Neural cell (in vitro differentiated cells): ENCODE data around the gene CD101. TPM values are rescaled to one million over a fixed set of nuclear protein-coding genes. Genes with fewer than 3 reads are reported as not detected.
A peak's percentile ranks its signal among the peaks of the same experiment; 100 is the strongest.

Experiments
- H2AFZ ChIP-seq: fragments of 200-600, 300-800 bp; sonication (generic), shearing (Covaris generic); 2 replicates; pipeline ENCODE4 v1.6.0; 2014; ENCODE audit warnings: low read depth, mild to moderate bottlenecking, antibody characterized with exemption, low read length, moderate library complexity
- H3F3A ChIP-seq: fragments of 200-600 bp; shearing (Covaris generic); 2 replicates; pipeline ENCODE4 v1.6.1; 2016; ENCODE audit warnings: mild to moderate bottlenecking, moderate library complexity, mixed read lengths, antibody characterized with exemption, low read length; ENCODE audit not compliant: insufficient read depth, poor library complexity, severe bottlenecking
- H3K27ac ChIP-seq: fragments of 200-600, 300-800 bp; sonication (generic), shearing (Covaris generic); 2 replicates; pipeline ENCODE4 v1.5.1; 2014; ENCODE audit warnings: mild to moderate bottlenecking, low read length, moderate library complexity
- H3K27me3 ChIP-seq: fragments of 300-800, 200-600 bp; sonication (generic), shearing (Covaris generic); 2 replicates; pipeline ENCODE4 v1.6.0; 2014; ENCODE audit warnings: mild to moderate bottlenecking, low read depth, low read length, moderate library complexity; ENCODE audit not compliant: insufficient read depth
- H3K36me3 ChIP-seq: fragments of 300-800, 200-600 bp; sonication (generic), shearing (Covaris generic); 2 replicates; pipeline ENCODE4 v1.5.1; 2014; ENCODE audit warnings: mild to moderate bottlenecking, antibody characterized with exemption, low read length, moderate library complexity; ENCODE audit not compliant: insufficient read depth
- H3K4me2 ChIP-seq: fragments of 300-800, 200-600 bp; sonication (generic), shearing (Covaris generic); 2 replicates; pipeline ENCODE4 v1.6.0; 2014; ENCODE audit warnings: mild to moderate bottlenecking, low read length
- H3K4me3 ChIP-seq: fragments of 300-800, 200-600 bp; sonication (generic), shearing (Covaris generic); 2 replicates; pipeline ENCODE4 v1.5.1; 2014; ENCODE audit warnings: mild to moderate bottlenecking, low read length, moderate library complexity
- H3K79me2 ChIP-seq: fragments of 200-600 bp; shearing (Covaris generic); replicated peaks from 2 replicates; pipeline ENCODE4 v1.6.0; 2014; ENCODE audit warnings: mild to moderate bottlenecking, low read length, moderate library complexity; ENCODE audit not compliant: insufficient read depth
- H3K9ac ChIP-seq: fragments of 300-800, 200-600 bp; sonication (generic), shearing (Covaris generic); 2 replicates; pipeline ENCODE4 v1.6.1; 2016; ENCODE audit warnings: mild to moderate bottlenecking, low read length, mixed read lengths
- H3K9me2 ChIP-seq: fragments of 200-600 bp; shearing (Covaris generic); 2 replicates; pipeline ENCODE4 v1.6.1; 2016; ENCODE audit warnings: mild to moderate bottlenecking, low read length, mixed read lengths; ENCODE audit not compliant: insufficient read depth
- H3K9me3 ChIP-seq: fragments of 200-600, 300-800 bp; sonication (generic), shearing (Covaris generic); 2 replicates; pipeline ENCODE4 v1.6.1; 2016; ENCODE audit warnings: mild to moderate bottlenecking, mixed run types, low read length, moderate library complexity, mixed read lengths
- H4K20me1 ChIP-seq: fragments of 200-600 bp; shearing (Covaris generic); 2 replicates; pipeline ENCODE4 v1.6.1; 2016; ENCODE audit warnings: mild to moderate bottlenecking, mixed run types; ENCODE audit not compliant: insufficient read depth
- EP300 ChIP-seq: fragments of 450-650 bp; conservative IDR thresholded peaks from 2 replicates; pipeline ENCODE4 v1.6.1; 2014; ENCODE audit warnings: antibody characterized with exemption, mild to moderate bottlenecking, moderate library complexity; ENCODE audit not compliant: poor library complexity, severe bottlenecking
- EZH2 ChIP-seq: fragments of 200-600, 300-800 bp; shearing (Covaris generic), sonication (generic); IDR thresholded peaks from 2 replicates; pipeline ENCODE4 v1.6.1; 2014; ENCODE audit warnings: antibody characterized with exemption, low read length, borderline replicate concordance, mild to moderate bottlenecking; ENCODE audit not compliant: insufficient read depth, poor library complexity, severe bottlenecking
- MXI1 ChIP-seq: fragments of 450-650 bp; conservative IDR thresholded peaks from 2 replicates; pipeline ENCODE4 v1.6.1; 2014; ENCODE audit warnings: antibody characterized with exemption, mild to moderate bottlenecking; ENCODE audit not compliant: poor library complexity, severe bottlenecking
- POLR2AphosphoS5 ChIP-seq: IDR thresholded peaks from 2 replicates; pipeline ENCODE4 v1.6.1; 2012
- RAD21 ChIP-seq: fragments of 450-650 bp; conservative IDR thresholded peaks from 2 replicates; pipeline ENCODE4 v1.6.1; 2014; ENCODE audit warnings: antibody characterized with exemption, mild to moderate bottlenecking, moderate library complexity
- REST ChIP-seq: IDR thresholded peaks from 2 replicates; pipeline ENCODE4 v1.6.1; 2012; ENCODE audit warnings: borderline replicate concordance
- SMC3 ChIP-seq: fragments of 450-650 bp; conservative IDR thresholded peaks from 2 replicates; pipeline ENCODE4 v1.6.1; 2014; ENCODE audit warnings: antibody characterized with exemption, mild to moderate bottlenecking, moderate library complexity; ENCODE audit not compliant: poor library complexity
- TAF1 ChIP-seq: IDR thresholded peaks from 2 replicates; pipeline ENCODE4 v1.6.1; 2012; ENCODE audit warnings: low read depth
- polyA plus RNA-seq: library from polyadenylated mRNA; depleted of rRNA; stranded (reverse); fragments of >200 nt; gene quantifications from 2 replicates; pipeline ENCODE4 v1.2.3, GENCODE V29; 2014
- TF ChIP-seq, protein P1 (sequence below): fragments of 450-650 bp; IDR thresholded peaks from 2 replicates; pipeline ENCODE4 v1.5.1; 2014; ENCODE audit warnings: antibody characterized with exemption, mild to moderate bottlenecking, moderate library complexity; ENCODE audit not compliant: poor library complexity, severe bottlenecking

CD101 gene
- polyA plus RNA-seq, 1 donor from 2014 or later, result 1.4 TPM

- no peak overlapping the region for H3K27ac ChIP-seq
- no peaks in the 10 kb centered on the region for H3K79me2 ChIP-seq
- no peaks in the 10 kb centered on the region for H3K9me2 ChIP-seq
- H2AFZ ChIP-seq, result no peak overlapping the region
- H3K4me3 ChIP-seq, result no peak overlapping the region
- H4K20me1 ChIP-seq, result no peaks in the 10 kb centered on the region
- H3K9me3 ChIP-seq, result no peaks in the 10 kb centered on the region
- TF ChIP-seq SMC3, result no peak
- no peak overlapping the region for H3K4me2 ChIP-seq
- no peaks in the 10 kb centered on the region for H3K36me3 ChIP-seq
- H3K27me3 ChIP-seq, result no peaks in the 10 kb centered on the region
- no peak overlapping the region for H3K9ac ChIP-seq
- H3F3A ChIP-seq, result no peaks in the 10 kb centered on the region
Observed at GRCh38 chr1:117066367-117066766, 64.8 kb downstream of the CD101 start.

DNA sequence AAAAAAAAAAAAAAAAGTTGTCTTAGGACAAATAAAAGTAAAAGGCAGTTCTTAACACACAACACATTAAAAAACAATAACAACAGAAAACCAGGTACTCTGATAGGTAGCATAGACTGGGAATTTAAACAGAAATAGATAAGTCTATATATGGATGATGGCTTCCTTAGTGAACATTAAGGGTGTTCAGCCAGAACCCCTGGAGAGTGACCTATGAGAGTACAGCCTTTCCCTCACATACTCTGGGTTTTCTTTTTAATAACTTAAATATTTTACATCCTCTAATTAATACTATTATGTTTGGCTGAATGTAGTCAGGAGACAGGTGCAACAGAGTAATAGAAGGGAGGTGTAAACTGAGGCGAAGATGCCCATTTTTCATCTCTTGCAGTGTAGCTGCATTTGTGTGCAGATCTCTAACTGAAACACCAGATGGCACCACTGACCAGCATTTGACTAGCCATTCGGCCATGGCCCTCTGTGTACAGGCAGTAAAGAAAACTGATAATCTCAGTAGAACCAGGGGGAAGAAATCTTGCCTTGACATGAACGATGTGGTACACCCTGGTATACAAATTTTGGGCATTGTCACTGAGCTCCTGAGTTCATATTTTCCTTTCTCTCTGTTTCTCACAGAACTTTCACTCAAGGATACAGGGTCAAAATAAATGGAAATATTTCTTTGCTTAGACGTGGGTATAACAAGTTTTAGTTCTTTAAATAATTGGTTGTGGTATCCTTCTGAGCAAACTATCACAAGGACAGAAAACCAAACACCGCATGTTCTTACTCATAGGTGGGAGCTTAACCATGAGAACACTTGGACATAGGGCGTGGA is 66.2 kb downstream of the CD101 start:
- H4K20me1 ChIP-seq, result no peaks in the 10 kb centered on the region
- no peaks in the 10 kb centered on the region for H3K9me3 ChIP-seq
- H3F3A ChIP-seq, result no peaks in the 10 kb centered on the region
- no peaks in the 10 kb centered on the region for H3K79me2 ChIP-seq
- no peak overlapping the region for H2AFZ ChIP-seq
- no peaks in the 10 kb centered on the region for H3K9me2 ChIP-seq
- no peak overlapping the region for H3K27ac ChIP-seq
- no peak overlapping the region for H3K9ac ChIP-seq
- H3K27me3 ChIP-seq, result no peaks in the 10 kb centered on the region
- no peaks in the 10 kb centered on the region for H3K36me3 ChIP-seq
- peak; percentile 99 for TF ChIP-seq SMC3
- TF ChIP-seq EP300, result no peak
- no peak for TF ChIP-seq TAF1
- peak; percentile 98 for TF ChIP-seq RAD21
- no peak for TF ChIP-seq MXI1
- TF ChIP-seq, protein P1, sequence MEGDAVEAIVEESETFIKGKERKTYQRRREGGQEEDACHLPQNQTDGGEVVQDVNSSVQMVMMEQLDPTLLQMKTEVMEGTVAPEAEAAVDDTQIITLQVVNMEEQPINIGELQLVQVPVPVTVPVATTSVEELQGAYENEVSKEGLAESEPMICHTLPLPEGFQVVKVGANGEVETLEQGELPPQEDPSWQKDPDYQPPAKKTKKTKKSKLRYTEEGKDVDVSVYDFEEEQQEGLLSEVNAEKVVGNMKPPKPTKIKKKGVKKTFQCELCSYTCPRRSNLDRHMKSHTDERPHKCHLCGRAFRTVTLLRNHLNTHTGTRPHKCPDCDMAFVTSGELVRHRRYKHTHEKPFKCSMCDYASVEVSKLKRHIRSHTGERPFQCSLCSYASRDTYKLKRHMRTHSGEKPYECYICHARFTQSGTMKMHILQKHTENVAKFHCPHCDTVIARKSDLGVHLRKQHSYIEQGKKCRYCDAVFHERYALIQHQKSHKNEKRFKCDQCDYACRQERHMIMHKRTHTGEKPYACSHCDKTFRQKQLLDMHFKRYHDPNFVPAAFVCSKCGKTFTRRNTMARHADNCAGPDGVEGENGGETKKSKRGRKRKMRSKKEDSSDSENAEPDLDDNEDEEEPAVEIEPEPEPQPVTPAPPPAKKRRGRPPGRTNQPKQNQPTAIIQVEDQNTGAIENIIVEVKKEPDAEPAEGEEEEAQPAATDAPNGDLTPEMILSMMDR, result peak; percentile 94
- no peak for TF ChIP-seq EZH2
- TF ChIP-seq REST, result no peak
- TF ChIP-seq POLR2AphosphoS5, result no peak
- H3K4me2 ChIP-seq, result no peak overlapping the region
- no peak overlapping the region for H3K4me3 ChIP-seq
